ENCODE measurements around the gene TMEFF1. TPM values are rescaled to one million over a fixed set of nuclear protein-coding genes. Genes with fewer than 3 reads are reported as not detected.

TMEFF1 gene
- total RNA-seq, 3 donors from 2014 or later: 0.38 to 0.98 TPM; not detected in 1

DNA sequence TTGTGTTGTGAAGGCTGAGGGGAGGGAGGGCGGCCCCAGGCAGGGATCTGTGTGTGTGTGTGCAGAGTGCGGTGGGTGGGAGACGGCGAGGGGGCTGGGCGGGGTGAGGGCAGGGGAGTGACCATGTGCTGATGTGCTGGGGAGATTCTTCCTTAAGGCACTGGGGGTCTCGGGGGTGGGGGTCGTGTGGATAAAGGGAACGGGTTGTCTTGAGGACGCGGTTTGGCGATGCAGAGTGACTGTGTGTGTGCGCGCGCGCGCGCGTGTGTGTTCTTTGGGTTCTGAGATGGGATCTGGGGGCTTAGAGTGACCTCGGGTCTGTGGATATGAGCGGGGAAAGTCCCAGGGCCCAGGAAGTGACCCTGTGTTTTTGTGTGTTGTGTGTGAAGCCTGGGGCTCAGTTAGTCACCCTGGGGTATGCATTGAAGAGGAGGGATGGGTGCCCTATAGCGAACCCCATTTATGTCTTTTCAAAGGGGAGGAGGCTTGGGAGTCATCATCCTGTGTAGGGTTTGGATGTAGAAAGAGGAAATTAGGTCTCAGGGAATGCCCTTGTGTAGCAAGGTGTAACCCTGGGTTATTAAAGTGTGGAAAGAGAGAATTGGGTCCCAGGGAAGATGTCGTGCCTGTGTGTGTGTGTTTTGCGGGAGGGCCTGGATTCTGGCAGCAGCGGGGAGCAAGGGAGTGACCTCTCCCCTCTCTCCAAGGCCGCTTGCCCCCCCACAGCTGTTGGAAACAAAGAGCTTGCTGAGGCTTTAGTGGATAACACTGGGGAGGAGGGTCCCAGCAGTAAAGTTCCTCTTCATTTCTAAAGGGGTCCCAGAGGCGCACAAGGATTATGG is 1.4 kb downstream of the TMEFF1 start:
- Histone ChIP-seq H3K36me3 (ENCODE audit: low read depth) (no peaks in the 10 kb centered on the region), H3K4me1 (ENCODE audit: low read depth) (peaks cover 6% of the 10 kb centered on the region), H3K4me3 (no peak overlapping the region), H3K9me3 (no peaks in the 10 kb centered on the region)
- TF ChIP-seq, protein P1, sequence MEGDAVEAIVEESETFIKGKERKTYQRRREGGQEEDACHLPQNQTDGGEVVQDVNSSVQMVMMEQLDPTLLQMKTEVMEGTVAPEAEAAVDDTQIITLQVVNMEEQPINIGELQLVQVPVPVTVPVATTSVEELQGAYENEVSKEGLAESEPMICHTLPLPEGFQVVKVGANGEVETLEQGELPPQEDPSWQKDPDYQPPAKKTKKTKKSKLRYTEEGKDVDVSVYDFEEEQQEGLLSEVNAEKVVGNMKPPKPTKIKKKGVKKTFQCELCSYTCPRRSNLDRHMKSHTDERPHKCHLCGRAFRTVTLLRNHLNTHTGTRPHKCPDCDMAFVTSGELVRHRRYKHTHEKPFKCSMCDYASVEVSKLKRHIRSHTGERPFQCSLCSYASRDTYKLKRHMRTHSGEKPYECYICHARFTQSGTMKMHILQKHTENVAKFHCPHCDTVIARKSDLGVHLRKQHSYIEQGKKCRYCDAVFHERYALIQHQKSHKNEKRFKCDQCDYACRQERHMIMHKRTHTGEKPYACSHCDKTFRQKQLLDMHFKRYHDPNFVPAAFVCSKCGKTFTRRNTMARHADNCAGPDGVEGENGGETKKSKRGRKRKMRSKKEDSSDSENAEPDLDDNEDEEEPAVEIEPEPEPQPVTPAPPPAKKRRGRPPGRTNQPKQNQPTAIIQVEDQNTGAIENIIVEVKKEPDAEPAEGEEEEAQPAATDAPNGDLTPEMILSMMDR (IDR thresholded peaks at IDR 0.05): no peak
- DNase-seq (peak in 1 of 3 donors; percentile 3), ATAC-seq (peak; percentile 21)
- intact Hi-C loops (cut with DNase I, micrococcal nuclease): no loop called here

DNA sequence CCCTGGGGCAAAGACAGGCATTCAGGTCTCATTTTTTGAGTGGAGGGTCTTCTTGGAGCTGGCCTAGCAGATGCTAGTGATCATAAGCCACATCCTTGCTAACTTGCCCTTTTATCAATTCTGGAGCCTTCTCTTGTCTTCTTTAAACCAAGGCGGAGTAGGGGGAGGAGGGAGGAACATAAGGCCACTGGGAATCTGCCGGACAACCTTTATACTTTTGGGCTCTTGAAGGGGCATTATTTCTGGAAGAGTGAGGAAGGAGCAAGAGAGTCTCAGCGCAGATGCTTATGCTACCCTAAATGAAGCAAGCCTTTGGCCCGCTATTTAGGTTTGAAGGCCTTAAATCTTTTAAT is 2.0 kb downstream of the TMEFF1 start:
- TF ChIP-seq, protein P1 (IDR thresholded peaks at IDR 0.05): no peak
- Histone ChIP-seq H3K4me1 (ENCODE audit: low read depth) (peaks cover 6% of the 10 kb centered on the region), H3K4me3 (no peak overlapping the region), H3K36me3 (ENCODE audit: low read depth) (no peaks in the 10 kb centered on the region), H3K9me3 (no peaks in the 10 kb centered on the region)
- intact Hi-C loops (cut with DNase I, micrococcal nuclease): no loop called here
- DNase-seq (no peak), ATAC-seq (no peak)

DNA sequence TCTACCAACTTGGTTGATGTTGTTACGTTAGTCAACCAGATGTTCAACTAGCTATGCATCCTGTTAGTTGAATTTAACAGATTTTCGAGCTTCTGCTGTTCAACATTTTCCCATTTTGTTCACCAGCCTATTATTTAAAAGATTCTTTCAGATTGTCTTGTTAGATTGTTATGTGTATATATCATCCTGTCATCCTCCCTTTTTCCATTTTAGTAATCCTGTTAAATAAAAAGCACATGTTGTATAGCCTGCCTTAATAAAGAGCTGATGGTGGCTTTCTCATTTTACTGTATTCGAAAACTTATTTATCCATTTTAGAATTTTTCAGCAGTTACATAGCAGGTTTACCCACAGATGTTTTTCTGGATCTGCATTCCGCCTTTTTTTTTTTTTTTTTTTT is 4.3 kb downstream of the TMEFF1 start:
- TF ChIP-seq, protein P1 (IDR thresholded peaks at IDR 0.05): no peak
- intact Hi-C loops (cut with DNase I, micrococcal nuclease): no loop called here

DNA sequence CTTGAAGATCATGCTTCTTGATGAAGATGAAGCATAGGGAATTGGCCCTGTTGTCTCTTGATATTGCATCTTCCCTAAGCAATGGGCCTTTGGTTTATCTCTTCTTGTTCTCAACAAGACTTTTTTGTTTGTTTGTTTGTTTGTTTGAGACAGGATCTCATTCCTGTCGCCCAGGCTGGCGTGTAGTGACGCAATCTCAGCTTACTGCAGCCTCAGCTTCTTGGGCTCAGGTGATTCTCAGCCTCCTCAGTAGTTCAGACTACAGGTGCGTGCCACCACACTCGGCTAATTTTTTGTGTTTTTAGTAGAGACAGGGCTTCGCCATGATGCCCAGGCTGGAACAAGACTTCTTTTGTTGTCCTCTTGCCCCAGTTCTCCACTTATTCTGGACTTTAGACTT is 5.2 kb downstream of the TMEFF1 start:
- TF ChIP-seq, protein P1 (IDR thresholded peaks at IDR 0.05): no peak
- intact Hi-C loops (cut with DNase I, micrococcal nuclease): no loop called here
- Histone ChIP-seq H3K9me3 (no peaks in the 10 kb centered on the region), H3K36me3 (ENCODE audit: low read depth) (no peaks in the 10 kb centered on the region), H3K4me3 (no peak overlapping the region), H3K4me1 (ENCODE audit: low read depth) (peaks cover 3% of the 10 kb centered on the region)
- DNase-seq (no peak), ATAC-seq (no peak)

More for the DNA sequence above, 4.3 kb downstream of the TMEFF1 start:
- Histone ChIP-seq H3K36me3 (ENCODE audit: low read depth) (no peaks in the 10 kb centered on the region), H3K4me1 (ENCODE audit: low read depth) (peaks cover 6% of the 10 kb centered on the region), H3K9me3 (no peaks in the 10 kb centered on the region), H3K4me3 (no peak overlapping the region)
- DNase-seq: no peak
- ATAC-seq: no peak

DNA sequence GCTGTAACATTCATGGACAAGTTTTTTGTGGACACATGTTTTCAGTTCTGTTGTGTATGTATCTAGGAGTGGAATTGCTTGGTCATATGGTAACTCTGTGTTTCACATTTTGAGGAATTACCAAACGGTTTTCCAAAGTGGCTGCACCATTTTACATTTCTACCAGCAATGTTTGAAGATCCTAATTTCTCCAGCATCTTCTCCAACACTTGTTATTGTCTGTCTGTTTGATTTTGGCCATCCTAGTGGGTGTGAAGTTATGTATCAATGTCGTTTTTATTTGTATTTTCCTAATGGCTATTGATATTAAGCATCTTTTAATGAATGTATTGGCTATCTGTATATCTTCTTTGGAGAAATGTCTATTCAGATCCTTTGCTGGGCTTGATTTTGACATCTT is 6.9 kb downstream of the TMEFF1 start:
- H3K4me3 ChIP-seq: no peak overlapping the region
- no peaks in the 10 kb centered on the region for H3K36me3 ChIP-seq (ENCODE audit: low read depth)
- ATAC-seq (no peak), DNase-seq (no peak)
- no peaks in the 10 kb centered on the region for H3K9me3 ChIP-seq
- H3K4me1 ChIP-seq (ENCODE audit: low read depth): no peaks in the 10 kb centered on the region
- intact Hi-C loops (cut with DNase I, micrococcal nuclease): no loop called here
- TF ChIP-seq, protein P1 (IDR thresholded peaks at IDR 0.05): no peak
